HG02973 (cell line): ENCODE data around the gene C1orf146.
"Not testable (repeated sequence)": the region's sequence is repeated elsewhere in the genome, so short reads cannot be mapped to it uniquely, and the experiment has no call there.

Experiments used
- ATAC-seq: cut with Tn5 transposase; IDR thresholded peaks from one replicate; pipeline ENCODE4 v1.9.1; 2021; ENCODE audit warnings: moderate library complexity; ENCODE audit not compliant: unreplicated experiment

C1orf146 gene

DNA sequence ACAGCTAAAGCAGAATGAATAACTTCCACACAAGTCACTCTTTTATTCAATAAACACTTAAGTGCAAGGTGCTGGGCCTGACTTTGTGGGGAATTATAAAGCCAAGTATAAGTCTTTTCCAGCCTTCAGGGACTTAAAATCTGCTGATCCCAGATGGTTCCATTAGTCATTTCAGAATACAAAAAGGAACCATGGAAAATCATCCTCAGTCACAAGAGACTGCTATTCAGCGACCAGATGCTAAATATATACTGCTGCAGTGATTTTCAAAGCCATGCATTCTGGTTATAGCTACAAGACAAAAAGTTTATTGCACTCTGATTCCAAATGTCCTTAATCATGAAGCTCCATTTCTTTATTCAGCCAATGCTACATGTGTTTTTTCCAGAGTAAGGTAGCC, 55.3 kb downstream of the C1orf146 start:
- no peak for ATAC-seq

DNA sequence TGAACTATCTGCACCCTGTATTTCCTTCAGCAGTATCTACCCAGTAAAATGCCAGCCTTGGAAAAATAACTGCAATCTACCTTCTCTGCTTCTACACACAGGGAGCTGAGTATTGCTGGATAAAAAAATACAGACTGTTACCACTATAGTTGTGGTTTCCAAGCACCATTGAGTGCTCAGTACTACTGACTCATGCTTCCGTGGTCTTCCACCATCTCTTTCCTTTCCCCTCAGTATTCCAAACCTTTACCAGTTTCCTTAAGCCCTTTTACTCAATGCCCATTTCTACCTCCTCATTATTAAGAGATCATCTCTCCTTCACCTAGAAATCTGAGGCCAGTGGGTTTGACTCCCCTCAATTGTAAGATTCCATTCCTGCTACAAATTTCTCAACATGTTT, 57.2 kb downstream of the C1orf146 start:
- no peak for ATAC-seq

DNA sequence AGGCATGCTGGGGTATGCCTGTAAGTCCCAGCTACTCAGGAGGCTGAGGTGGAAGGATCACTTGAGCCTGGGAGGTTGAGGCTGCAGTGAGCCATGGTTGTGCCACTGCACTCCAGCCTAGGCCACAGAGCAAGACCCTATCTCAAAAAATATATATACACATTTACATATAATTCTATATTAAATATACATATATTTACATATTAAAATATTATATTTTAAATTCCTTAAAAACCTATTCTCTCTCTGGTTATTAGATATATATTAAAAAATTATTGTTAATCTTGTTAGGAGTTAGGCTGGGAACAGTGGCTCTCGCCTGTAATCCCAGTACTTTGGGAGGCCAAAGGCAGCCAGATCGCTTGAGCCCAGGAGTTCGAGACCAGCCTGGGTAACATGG, 58.4 kb downstream of the C1orf146 start:
- no peak for ATAC-seq

DNA sequence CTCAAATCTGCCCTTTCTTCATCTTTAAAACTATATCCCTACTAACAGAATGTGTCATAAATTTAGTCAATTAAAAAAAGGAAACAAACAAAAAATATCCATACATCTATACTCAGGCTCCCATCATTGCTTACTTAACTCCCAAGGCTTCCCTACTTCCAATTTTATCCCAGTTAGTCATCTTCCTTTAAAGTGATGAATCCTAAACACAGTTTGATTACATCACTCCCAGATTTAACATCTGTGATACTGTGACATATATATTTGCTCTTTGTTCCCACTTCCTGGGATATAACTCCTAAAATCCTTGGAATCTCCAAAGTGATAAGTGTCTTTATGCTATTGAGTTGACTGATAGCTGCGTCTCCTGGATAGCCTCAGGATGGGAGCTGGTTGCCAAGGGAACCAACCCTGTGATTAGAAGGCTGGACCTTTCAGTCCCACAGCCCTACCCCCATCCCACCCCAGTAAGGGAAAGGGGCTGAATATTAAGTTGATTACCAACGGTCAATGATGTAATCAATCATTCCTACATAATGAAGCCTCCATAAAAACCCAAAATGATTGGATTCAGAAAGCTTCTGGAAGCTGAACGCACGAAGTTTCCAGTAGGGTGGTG, 59.5 kb downstream of the C1orf146 start:
- no peak for ATAC-seq

DNA sequence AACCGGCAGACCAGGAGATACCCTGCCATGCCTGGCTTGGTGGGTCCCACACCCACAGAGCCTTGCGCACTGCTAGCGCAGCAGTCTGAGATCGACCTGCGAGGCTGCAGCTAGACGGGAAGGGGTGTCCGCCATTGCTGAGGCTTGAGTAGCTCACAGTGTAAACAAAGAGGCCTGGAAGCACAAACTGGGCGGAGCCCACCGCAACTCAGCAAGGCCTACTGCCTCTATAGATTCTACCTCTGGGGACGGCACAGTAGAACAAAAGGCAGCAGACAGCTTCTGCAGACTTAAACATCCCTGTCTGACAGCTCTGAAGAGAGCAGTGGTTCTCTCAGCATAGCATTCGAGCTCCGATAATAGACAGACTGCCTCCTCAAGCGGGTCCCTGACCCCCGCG, 62.1 kb downstream of the C1orf146 start:
- ATAC-seq, result not testable (repeated sequence)

DNA sequence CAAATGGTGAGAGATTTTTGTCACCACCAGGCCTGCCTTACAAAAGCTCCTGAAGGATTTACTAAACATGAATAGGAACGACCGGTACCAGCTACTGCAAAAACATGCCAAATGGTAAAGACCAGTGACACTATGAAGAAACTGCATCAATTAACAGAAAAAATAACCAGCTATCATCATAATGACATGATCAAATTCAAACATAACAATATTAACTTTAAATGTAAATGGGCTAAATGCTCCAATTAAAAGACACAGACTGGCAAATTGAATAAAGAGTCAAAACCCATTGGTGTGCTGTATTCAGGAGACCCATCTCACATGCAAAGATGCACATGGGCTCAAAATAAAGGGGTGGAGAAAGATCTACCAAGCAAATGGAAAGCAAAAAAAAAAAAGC, 63.7 kb downstream of the C1orf146 start:
- ATAC-seq, result not testable (repeated sequence)

DNA sequence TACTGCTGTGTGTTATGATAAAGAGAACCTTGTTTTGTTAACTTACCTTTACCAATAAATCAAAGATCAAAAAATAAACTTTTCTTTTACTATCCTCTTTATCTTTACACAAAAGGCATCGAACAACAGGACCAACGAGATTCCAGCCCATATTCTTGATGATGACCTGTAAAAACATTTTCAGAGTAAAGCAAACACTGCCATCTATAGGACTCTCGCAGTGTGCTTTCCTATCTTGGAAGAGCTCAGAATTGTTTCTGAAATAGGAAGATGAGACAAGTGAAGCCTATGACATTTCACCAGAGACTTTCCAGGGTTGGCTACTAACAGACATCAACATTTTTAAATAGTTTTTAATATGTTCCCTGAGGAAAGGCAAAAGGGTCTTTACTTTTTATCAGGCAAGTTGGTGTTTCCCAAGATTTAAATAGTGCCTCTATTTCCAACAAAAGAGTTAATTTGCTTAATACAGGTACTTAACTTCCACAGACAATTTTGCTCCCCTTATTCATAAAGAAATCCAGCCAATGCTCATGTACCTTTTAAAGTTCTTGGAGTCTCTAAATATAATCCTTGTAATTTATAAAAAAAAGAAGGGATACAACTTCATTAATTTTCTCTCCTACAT, 73.8 kb downstream of the C1orf146 start:
- no peak for ATAC-seq
